HG03442 (cell line): ENCODE data around the gene KCTD14.
"Not testable (repeated sequence)": the region's sequence is repeated elsewhere in the genome, so short reads cannot be mapped to it uniquely, and the experiment has no call there.

Experiments used
- ATAC-seq: cut with Tn5 transposase; IDR thresholded peaks from one replicate; pipeline ENCODE4 v1.9.1; 2021; ENCODE audit warnings: mild to moderate bottlenecking, moderate library complexity; ENCODE audit not compliant: unreplicated experiment

The KCTD14 gene, protein sequence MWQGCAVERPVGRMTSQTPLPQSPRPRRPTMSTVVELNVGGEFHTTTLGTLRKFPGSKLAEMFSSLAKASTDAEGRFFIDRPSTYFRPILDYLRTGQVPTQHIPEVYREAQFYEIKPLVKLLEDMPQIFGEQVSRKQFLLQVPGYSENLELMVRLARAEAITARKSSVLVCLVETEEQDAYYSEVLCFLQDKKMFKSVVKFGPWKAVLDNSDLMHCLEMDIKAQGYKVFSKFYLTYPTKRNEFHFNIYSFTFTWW

DNA sequence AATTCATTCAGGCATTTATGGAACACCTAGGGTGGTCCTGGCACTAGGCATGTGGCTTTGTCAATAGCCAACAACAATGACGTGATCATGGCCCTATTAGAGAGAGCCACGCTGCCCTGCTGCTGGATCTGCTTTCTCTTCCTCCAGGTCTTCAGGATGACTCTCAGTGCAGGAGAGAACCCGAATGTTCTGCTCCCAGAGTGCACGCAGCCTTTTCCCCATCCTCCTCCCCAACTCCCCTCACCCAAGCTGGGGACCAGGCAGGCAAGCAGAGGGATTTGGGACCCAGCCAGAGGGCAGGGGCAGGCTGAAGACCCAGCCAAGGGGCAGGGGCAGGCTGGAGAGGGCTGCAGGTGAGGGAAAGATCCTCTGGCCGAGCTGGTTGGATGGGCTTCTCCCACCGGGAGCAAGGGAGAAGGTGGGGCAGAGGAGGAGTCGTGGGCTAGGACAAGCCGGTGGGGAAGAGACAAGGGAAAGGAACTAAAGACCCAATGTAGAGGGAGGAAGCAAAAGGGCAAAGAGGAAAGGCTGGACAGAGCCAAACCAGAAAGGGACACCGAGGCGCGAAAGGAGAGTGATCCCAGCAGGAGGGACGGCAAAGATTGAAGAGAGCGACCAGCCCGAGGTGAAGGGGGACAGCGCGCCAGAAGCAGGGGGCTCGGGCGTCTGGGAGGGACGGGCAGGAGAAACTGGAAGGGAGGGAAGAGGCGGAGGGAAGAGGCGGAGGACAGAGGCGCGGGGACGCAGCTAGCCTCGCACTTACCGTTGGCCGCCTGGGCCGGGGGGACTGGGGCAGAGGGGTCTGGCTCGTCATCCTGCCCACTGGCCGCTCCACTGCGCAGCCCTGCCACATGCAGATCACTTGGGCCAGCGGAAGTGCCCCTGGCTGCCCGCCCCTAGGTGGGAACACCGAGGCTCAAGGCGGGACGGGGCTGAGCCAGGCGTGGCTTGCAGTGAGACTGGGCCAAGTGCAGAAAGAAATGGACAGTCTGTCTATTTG is at the start of gene KCTD14:
TSS of gene KCTD14 (minus strand) at position 880 of the 1,000 bp plus-strand sequence. CDS start at position 853, 27 bp downstream.
- no peak for ATAC-seq

DNA sequence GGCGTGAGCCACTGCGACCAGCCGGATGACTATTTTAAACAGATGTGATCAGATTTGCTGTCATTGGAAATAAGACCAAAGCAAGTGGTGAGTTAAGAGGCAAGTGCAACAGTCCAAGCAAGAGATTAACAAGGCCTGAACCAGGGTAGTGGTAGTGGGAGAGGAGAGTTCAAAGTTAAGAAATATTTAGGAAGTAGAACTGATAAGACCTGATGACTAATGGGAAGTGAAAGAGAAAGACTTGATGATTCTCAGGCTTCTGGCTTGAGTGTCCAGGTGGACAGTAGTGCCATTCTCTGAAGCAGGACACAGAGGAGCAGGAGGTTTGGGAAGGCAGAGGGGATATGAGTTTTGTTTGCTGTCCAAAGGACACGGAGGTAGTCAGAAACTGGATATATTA is 49.4 kb upstream of the KCTD14 start:
- no peak for ATAC-seq

DNA sequence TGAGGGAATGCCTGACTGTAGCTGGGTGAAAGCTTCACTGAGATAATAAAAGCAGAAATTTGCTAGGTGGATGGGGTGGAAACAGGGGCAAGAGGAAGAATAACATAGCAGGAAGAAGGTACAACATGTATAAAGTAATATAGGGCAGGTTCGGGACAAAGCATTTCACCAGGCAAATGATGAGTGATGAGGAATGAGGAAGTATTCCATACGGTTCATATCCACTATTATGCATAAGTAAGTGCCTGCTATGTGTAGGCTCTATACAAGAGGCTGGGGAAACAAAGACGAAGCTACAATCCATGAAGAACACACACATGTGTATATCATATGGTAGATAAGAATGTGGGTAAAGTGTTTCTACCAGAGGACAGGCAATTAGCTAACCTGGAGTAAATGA is 48.6 kb upstream of the KCTD14 start:
- no peak for ATAC-seq

DNA sequence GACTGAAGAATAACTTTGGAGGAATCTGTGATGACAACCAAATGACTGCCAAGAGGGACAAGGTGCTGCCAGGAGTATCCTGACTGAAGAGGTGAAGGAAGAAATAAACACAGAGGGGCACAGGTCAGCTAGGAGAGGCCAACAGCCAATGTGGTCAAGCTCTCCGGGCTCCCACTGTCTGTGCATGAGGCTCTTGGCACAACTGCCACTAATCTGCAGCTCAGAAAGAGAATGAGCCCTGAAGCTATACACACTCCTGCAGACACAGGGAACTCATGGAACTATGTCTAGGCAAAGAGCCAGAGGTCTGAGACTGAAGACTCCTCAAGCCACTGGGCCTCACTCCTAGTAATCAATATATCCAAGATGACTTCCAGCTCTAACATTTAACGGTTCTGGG is 47.5 kb upstream of the KCTD14 start:
- no peak for ATAC-seq

DNA sequence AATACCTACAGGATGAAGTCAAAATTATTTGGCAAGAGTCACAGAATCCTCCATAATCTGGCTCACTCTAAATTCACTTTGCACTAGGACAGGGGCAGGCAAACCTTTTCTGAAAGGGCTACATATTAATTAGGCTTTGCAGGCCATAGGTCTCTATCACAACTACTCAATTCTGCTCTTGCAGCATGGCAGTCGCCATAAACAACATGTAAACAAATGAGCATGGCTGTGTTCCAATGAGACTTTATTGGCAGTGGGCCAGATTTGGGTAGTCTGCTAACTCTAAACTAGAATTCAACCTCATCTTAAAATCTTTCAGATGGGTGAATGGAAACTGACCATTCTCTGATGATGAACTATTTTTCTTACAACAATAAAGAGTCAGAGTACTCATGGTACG is 46.4 kb upstream of the KCTD14 start:
- no peak for ATAC-seq

DNA sequence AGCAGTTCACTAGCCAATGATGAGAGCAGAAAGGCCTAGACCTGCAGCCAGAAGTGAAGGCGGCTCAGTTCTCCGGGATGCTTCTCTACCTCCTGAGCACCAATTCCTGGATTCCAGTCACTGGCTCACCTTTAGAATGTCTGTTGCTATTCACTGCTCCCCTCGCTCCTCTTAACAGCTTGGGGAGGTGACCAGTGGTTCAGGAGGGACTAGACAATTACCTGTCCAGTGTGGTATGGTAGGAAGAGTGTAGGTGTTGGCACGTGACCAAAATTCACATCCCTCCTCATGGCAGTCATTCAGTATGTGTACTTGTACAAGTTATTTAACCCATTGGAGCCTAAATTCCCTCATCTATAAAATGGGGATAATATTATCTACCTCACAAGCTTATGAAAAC is 44.6 kb upstream of the KCTD14 start:
- no peak for ATAC-seq

DNA sequence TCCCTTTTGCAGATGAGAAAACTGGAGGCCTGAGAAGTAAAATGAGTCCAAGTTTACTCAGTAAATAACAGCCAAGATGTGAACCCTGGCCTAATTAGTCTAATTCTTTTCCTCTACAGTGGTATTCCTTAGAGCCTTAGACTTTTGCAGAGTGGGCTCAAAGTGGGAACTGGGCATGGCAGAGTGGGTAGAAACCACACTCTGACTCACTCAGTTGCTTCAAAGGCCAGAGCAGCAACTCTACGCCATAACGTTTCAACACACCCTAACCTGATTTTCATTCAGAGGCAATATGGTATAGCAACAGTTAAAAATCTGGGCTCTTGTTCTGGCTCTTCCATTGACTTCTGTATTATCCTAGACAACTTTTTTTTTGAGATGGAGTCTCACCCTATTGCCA is 43.4 kb upstream of the KCTD14 start:
- no peak for ATAC-seq

DNA sequence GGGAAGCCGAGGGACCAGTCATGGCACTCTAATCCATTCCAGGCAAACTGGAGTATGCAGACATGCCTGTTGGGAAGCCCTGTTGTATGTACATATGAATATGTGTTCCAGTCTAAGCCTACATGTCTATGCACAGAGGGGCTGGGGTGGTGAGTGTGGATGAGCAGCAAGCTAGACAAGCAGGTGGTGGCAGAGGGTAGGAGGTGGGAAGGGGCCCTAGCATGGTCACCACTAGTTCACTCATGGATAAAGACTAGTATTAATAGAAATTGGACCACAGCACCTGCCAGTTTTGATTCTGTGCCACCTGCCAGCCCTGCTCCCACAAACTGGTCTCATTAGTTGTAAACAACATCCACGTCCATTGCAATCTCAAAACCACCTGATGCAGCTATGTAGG is 42.1 kb upstream of the KCTD14 start:
- ATAC-seq: no peak

DNA sequence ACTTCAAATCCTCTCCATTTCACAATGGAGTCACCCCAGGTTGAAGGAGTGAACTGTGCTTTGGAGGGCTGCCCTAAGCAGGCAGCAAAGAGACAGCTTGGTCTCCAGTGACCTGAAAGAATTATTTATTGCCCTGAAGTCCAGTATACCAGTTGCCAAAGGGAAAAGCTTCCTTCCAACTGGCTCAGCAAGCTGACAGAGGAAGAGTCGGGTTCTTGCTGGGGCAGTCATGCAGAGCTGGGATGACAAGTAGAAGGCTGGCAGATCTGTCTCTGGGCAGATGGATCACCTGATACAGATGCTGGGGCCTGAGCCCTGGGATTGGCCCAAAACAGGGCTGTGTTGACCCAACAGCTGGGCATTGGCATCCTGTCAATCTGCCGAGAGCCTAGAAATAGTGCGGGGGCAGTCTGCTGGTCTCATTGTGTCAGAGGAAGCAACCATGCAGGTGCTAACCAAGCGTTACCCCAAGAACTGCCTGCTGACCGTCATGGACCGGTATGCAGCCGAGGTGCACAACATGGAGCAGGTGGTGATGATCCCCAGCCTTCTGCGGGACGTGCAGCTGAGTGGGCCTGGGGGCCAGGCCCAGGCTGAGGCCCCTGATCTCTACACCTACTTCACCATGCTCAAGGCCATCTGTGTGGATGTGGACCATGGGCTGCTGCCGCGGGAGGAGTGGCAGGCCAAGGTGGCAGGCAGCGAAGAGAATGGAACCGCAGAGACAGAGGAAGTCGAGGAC is 40.5 kb upstream of the KCTD14 start, which contains the start of gene THRSP:
TSS of gene THRSP (plus strand) at position 422 of the 742 bp plus-strand sequence. CDS start at position 443, 21 bp downstream.
- ATAC-seq: no peak

DNA sequence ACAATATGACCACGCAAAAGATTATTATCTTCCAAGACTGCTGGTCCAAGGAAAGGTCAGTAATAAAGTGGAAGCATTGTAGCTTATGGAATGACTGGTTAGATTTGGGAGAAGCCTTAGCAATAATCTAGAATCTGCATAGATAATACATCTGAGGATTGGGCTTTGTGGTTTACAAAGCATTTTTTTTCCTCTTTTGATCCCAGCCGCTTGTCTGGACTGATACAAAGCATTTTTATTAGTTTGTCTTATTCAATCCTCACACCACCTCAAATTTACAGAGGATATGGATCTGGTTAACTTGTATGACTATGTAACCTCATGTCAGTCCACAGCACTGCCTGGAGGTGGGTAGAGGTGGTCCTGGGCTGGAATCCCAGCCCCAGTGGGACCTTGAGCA is 39.6 kb upstream of the KCTD14 start:
- ATAC-seq: no peak

DNA sequence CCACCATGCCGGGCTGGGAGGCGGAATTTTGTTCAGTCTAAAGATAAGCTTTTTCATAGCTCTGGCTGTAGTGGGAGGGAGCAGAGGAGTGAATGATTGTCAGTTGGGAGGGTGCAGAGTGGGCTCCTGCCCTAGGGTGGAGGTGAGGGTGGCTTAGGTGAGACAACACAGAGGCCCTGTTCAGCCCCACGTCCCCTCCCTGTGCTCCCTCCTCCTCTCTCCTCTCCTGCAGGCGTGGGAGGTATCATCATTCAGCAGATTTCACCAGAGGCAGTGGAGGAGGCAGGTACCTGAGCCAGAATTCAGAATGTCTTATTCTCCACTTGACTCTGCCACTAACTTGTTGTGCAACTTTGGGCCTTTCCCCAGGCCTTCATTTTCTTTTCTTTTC is 38.8 kb upstream of the KCTD14 start:
- ATAC-seq: no peak

DNA sequence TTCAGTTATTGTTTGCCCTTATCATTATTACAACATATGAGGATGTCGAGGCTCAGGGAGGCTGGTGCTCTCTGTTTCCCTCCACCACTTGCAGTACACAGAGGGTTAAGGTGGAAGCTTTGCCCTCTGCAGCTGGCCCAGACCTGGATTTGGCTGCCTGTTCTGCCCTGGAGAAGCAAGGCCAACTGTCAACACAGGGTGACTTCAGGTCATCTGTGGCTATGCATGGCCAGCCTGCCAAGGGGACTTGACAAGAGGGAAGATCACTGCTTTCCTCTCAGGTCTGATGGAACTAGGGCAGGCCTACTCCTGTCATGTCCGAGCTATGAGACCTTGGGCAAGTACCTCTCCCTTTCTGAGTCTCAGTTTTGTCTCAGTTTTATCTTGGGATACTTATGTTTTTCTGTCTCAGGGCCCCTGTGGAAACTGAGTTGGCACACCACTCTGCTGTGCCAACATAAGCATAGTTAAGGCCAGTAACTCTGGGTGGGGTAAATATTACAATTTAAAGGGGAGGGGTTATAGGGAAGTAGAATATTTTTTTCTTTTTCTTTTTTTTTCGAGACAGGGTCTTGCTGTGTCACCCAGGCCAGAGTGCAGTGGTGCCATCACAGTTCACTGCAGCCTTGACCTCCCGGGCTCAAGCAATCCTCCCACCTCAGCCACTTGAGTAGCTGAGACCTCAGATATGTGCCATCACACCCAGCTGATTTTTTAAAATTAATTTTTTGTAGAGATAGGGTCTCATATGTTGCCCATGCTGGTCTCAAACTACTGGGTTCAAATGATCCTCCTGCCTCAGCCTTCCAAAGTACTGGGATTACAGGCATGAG is 38.2 kb upstream of the KCTD14 start:
- no peak for ATAC-seq

DNA sequence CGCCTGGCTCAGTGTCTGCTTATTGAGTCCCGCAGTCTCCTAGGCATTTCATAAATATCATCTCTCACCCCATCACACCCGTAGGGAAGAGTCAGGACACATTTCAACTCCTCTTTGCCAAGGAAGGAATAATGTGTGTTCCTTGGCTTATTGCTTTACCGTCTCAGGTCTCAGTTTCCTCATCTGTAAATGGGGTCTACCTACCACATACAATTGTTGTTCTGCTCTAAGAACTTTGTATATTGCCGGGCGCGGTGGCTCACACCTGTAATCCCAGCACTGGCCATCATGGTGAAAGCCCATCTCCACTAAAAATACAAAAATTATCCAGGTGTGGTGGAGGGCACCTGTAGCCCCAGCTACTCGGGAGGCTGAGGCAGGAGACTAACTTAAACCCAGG is 37.5 kb upstream of the KCTD14 start:
- ATAC-seq: no peak

DNA sequence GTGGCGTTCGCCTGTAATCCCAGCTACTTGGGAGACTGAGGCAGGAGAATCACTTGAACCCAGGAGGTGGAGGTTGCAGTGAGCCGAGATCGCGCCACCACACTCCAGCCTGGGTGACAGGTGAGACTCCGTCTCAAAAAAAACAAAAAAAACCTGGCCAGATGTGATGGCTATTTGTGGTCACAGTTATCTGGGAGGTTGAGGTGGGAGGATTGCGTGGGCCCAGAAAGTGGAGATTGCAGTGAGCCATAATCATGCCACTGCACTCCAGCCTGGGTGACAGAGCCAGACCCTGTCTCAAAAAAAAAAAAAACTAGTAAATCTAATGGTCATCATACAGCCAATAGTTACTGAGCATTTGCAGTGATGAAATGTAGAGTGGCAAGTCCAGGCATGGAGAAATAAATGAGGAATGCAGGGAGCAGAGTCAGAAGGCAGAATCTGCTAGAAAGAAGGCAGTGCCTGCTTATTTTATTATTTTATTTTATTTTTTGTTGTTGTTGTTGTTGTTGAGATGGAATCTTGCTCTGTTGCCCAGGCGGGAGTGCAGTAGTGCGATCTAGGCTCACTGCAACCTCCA is 36.8 kb upstream of the KCTD14 start:
- ATAC-seq: not testable (repeated sequence)

DNA sequence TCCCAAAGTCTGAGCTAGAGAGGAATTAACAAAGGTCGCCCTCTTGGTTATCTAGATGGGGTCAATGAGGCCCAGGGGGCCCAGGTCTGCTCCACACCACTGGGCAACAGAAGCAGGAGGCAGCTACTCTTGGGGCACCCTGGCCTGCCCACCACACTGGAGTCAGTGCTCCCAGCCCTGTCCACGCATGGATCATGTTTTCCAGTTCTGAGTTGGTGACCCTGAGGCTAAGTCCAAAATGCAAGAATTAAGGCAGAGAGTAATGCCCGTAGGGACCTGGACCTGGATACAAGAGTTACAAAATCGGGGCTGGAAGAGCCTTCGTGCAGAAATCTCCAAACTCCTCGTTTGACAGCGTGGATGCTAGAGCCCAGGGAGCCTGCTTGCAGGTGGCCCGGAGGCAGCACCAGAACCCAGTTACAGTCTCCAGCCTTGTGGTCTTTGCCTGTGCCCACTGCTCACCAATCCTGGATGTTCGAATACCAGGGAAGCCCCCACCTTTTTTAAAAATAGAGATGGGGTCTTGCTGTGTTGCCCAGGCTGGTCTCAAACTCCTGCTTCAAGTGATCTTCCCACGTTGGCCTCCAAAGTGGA is 34.5 kb upstream of the KCTD14 start:
- no peak for ATAC-seq

DNA sequence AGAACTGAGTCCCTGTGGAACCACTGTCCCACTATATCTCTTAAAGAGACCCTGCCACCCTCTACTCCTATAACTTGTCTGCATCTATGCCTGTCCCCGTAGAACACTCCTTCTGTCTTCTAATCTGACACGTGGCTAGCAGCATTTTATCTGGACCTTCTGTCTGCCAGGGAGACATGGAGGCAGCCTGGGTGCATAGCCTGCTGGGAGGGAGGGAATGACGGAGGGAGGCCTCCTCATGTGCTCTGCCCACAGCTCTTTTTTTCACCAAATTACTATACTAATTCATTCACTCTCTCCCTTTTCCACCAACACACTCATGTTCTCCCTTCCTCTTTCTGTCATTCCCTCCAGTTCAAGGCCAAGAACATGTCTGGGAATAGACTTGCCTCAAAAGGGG is 33.0 kb upstream of the KCTD14 start:
- no peak for ATAC-seq

DNA sequence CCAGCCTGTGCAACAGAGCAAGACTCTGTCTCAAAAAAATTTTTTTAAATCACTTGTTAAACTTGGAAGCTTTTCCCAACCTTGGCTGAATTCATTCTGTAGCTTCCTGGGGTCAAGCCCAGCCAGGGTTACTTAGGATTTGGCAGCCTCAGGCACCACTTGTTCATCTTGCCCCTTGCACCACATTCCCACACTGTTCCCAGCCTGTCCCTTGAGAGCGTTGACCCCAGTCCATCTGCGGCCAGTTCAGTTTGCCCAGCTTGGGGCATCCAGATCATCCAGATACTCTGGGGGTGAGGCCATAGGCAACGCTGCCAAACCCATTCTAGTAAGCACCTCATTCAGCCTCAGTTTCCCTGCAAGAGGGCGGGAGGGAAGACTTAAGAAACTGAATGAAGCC is 31.9 kb upstream of the KCTD14 start:
- no peak for ATAC-seq

DNA sequence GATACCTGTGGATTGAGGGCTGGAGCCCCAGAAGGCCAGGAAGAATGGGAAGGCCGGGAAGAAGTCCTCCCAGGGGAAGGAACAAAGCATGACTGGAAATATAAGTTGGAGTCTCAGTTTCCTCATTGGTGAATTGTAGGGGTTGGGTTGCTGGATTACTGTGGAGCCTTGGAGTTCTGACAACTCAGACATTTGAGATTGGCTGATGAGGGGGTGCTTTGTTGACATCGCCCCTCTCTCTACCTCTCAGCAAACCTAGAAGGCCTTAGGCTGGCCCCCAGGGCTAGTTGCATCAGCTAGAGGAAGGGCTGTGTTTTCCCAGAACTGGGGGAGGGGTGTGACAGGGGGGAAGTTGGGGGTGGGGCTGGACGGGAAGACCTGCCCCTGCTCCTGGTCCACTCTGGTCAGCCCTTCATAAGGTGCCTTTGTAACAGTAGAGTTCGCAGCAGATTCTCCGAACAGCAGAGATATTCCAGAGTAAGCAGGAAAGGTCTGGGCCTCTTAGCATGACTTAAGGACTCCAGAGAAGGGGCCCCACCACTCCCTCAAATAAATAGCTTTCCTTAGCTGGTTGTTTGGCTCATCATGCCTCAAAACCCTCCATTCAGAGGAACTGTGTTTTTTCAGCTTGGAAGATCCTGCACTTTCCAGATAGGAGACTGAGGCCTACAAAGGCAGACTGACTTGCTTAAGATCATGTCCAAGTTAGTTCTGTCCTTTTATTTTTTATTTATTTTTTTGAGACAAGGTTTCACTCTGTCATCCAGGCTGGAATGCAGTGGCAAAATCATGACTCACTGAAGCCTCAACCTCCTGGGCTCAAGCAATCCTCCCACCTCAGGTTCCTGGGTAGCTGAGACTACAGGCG is 28.1 kb upstream of the KCTD14 start:
- ATAC-seq: no peak

DNA sequence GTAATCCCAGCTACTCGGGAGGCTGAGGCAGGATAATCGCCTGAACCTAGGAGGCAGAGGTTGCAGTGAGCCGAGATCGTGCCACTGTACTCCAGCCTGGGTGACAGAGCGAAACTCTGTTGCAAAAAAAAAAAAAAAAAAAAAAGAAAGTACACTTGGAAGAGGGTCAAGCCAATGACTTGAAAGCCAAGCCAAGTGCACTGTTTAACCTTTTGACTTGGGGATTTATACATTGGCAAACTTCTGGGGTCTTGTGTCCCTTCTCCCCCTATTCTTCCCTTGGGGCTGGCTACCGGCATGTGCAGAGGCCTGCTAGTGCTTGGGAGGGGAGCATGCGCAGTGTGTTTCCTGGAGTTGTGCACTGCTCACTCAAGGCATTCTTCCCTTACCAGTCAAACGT is 26.3 kb upstream of the KCTD14 start:
- no peak for ATAC-seq
